Esophagus squamous epithelium (tissue), 4 donors: ENCODE results near the gene RGS14.

Experiments used
- POLR2A ChIP-seq, 4 donors: fragments of 450-650 bp; IDR thresholded peaks; one replicate each; pipeline ENCODE4 v1.6.1; 2017; ENCODE audit warnings: antibody characterized with exemption in 4 of 4, mild to moderate bottlenecking in 4 of 4, moderate library complexity in 3 of 4
- TF ChIP-seq, protein P1 (sequence below), 6 experiments: fragments of 450-650 bp in 4 of 6; fragments of 200-600 bp in 2 of 6; sonication (generic) in 2 of 6; IDR thresholded peaks; one replicate each; pipeline ENCODE4 v1.5.1; 2016 to 2019; ENCODE audit warnings: antibody characterized with exemption in 6 of 6, mild to moderate bottlenecking in 4 of 6, moderate library complexity in 4 of 6

DNA sequence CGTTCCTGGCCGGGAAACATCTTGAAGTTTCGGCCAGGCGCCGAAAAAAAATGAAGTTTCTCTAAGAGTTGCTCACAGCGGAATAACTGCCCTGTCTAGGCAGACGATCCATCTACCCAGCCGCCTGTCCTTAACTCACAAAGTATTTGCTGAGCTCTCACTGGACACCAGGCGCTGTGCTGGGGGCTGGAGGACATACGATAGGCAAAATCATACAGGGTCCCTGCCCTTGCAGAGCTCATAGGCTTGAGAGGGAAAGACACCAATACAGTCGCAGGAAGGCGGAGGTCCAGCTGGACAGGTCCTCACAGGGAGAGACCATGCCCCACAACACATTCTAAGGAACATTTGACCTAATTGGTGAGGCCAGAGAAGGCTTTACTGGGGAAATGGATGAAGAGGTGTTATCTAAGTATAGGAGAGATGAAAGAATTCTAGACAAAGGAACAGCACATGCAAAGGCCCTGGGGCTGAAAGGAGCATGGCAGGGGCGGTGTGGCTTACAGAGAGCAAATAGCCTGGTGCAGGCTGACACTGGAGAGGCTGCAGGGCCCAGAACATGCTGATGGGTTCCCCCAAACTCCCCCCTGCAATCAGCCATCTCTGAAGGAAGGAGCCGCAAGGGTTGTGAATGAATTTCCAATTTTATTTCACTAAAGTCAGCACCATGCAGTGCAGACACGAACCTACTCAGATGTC is 44.0 kb upstream of the RGS14 start:
- no peak for TF ChIP-seq POLR2A (IDR thresholded peaks at IDR 0.05)
- TF ChIP-seq, protein P1, sequence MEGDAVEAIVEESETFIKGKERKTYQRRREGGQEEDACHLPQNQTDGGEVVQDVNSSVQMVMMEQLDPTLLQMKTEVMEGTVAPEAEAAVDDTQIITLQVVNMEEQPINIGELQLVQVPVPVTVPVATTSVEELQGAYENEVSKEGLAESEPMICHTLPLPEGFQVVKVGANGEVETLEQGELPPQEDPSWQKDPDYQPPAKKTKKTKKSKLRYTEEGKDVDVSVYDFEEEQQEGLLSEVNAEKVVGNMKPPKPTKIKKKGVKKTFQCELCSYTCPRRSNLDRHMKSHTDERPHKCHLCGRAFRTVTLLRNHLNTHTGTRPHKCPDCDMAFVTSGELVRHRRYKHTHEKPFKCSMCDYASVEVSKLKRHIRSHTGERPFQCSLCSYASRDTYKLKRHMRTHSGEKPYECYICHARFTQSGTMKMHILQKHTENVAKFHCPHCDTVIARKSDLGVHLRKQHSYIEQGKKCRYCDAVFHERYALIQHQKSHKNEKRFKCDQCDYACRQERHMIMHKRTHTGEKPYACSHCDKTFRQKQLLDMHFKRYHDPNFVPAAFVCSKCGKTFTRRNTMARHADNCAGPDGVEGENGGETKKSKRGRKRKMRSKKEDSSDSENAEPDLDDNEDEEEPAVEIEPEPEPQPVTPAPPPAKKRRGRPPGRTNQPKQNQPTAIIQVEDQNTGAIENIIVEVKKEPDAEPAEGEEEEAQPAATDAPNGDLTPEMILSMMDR (IDR thresholded peaks at IDR 0.05): no peak
